ENCODE data around the gene ZC3H8. TPM values are rescaled to one million over a fixed set of nuclear protein-coding genes. Genes with fewer than 3 reads are reported as not detected.

The ZC3H8 gene
- total RNA-seq, 1 donor from 2014 or later, result 7.5 TPM

DNA sequence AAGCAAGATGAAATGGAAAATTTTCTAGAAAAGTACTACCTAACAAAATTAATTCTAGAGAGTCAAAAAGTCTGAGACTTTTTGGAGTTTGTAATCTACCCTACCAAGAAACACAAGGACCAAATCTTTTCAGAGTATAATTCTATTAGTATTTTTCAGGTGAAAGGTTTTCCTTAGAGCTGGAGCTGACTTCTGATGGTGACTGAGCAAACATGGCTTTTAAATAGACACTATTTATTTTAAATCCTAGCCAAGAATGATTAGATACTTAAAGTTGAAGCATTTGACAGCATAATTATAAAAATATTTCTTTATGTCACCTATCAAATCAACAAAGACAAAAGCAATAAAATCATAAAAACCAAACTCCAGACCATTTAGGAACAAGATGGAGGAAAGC, 47.1 kb upstream of the ZC3H8 start:
- peaks cover 2% of the 10 kb centered on the region for H3K36me3 Mint-ChIP-seq (ENCODE audit: low read depth, unreplicated experiment)
- no peak for FAIRE-seq

DNA sequence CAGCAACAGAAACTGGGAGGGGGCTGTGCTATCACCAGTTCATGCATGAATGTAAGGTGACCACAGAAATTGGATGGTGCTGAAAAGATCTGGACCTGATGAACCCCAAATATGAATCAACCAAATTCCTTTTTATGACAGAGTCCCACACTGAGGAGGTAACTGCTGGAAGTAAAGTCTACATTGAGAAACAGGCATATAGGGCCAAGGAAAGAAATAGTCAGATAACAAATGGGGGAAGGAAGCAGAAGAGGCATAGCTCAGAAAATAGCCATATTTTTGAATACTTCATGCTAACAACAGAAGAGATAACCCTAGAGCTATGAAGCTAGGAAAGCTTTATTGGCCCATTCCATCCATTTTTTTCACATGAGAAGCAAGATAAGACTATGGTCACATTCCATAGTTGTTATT, 46.3 kb upstream of the ZC3H8 start:
- TF ChIP-seq, protein P1, sequence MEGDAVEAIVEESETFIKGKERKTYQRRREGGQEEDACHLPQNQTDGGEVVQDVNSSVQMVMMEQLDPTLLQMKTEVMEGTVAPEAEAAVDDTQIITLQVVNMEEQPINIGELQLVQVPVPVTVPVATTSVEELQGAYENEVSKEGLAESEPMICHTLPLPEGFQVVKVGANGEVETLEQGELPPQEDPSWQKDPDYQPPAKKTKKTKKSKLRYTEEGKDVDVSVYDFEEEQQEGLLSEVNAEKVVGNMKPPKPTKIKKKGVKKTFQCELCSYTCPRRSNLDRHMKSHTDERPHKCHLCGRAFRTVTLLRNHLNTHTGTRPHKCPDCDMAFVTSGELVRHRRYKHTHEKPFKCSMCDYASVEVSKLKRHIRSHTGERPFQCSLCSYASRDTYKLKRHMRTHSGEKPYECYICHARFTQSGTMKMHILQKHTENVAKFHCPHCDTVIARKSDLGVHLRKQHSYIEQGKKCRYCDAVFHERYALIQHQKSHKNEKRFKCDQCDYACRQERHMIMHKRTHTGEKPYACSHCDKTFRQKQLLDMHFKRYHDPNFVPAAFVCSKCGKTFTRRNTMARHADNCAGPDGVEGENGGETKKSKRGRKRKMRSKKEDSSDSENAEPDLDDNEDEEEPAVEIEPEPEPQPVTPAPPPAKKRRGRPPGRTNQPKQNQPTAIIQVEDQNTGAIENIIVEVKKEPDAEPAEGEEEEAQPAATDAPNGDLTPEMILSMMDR (IDR thresholded peaks at IDR 0.05; ENCODE audit: insufficient read depth, low read depth, low read length), result no peak
- no peak for TF ChIP-seq EZH2 (IDR thresholded peaks at IDR 0.05; ENCODE audit: insufficient read depth, low read length)
- Histone ChIP-seq H3K79me2 (ENCODE audit: insufficient read depth, low read length) (no peaks in the 10 kb centered on the region), H3K9ac (ENCODE audit: low read length) (peak overlapping the region; percentile 50), H3K36me3 (ENCODE audit: insufficient read depth, low read length) (no peaks in the 10 kb centered on the region), H3K4me1 (ENCODE audit: insufficient read depth, low read length) (peaks cover 11% of the 10 kb centered on the region), H3K4me2 (ENCODE audit: low read length) (peak overlapping the region; percentile 72), H3K27me3 (ENCODE audit: insufficient read depth, low read length) (no peaks in the 10 kb centered on the region), H3K9me3 (ENCODE audit: insufficient read depth, low read depth, low read length) (no peaks in the 10 kb centered on the region), H3K27ac (ENCODE audit: low read depth, low read length) (peak overlapping the region; percentile 78), H3K4me3 (ENCODE audit: insufficient read depth, low read depth, low read length) (no peak overlapping the region), H4K20me1 (ENCODE audit: insufficient read depth, low read length) (no peaks in the 10 kb centered on the region), H2AFZ (ENCODE audit: low read depth, low read length) (no peak overlapping the region)
- peaks cover 2% of the 10 kb centered on the region for H3K36me3 Mint-ChIP-seq (ENCODE audit: low read depth, unreplicated experiment)
- no peak for FAIRE-seq
- H3K4me1 Mint-ChIP-seq (ENCODE audit: low read depth, unreplicated experiment), result peaks cover 10% of the 10 kb centered on the region
- H3K4me3 Mint-ChIP-seq (ENCODE audit: unreplicated experiment), result no peak overlapping the region
- no peak overlapping the region for H3K27ac Mint-ChIP-seq (ENCODE audit: unreplicated experiment)
- peak; percentile 94 for DNase-seq (ENCODE audit: low read depth)
- peaks cover 3% of the 10 kb centered on the region for H3K9me3 Mint-ChIP-seq (ENCODE audit: unreplicated experiment)
- H3K27me3 Mint-ChIP-seq (ENCODE audit: low read depth, unreplicated experiment), result no peaks in the 10 kb centered on the region

More for the DNA sequence above, 47.1 kb upstream of the ZC3H8 start:
- Histone ChIP-seq H3K4me1 (ENCODE audit: insufficient read depth, low read length) (peaks cover 11% of the 10 kb centered on the region), H3K4me3 (ENCODE audit: insufficient read depth, low read depth, low read length) (no peak overlapping the region), H4K20me1 (ENCODE audit: insufficient read depth, low read length) (no peaks in the 10 kb centered on the region), H3K36me3 (ENCODE audit: insufficient read depth, low read length) (no peaks in the 10 kb centered on the region), H3K79me2 (ENCODE audit: insufficient read depth, low read length) (no peaks in the 10 kb centered on the region), H3K27ac (ENCODE audit: low read depth, low read length) (peak overlapping the region; percentile 13), H3K9me3 (ENCODE audit: insufficient read depth, low read depth, low read length) (no peaks in the 10 kb centered on the region), H3K9ac (ENCODE audit: low read length) (no peak overlapping the region), H3K27me3 (ENCODE audit: insufficient read depth, low read length) (no peaks in the 10 kb centered on the region), H3K4me2 (ENCODE audit: low read length) (no peak overlapping the region), H2AFZ (ENCODE audit: low read depth, low read length) (no peak overlapping the region)
- H3K4me3 Mint-ChIP-seq (ENCODE audit: unreplicated experiment), result no peak overlapping the region
- TF ChIP-seq EZH2 (IDR thresholded peaks at IDR 0.05; ENCODE audit: insufficient read depth, low read length), result no peak
- TF ChIP-seq, protein P1 (IDR thresholded peaks at IDR 0.05; ENCODE audit: insufficient read depth, low read depth, low read length), result no peak
- no peak overlapping the region for H3K27ac Mint-ChIP-seq (ENCODE audit: unreplicated experiment)
- peaks cover 3% of the 10 kb centered on the region for H3K9me3 Mint-ChIP-seq (ENCODE audit: unreplicated experiment)
- H3K27me3 Mint-ChIP-seq (ENCODE audit: low read depth, unreplicated experiment), result no peaks in the 10 kb centered on the region
- no peak for DNase-seq (ENCODE audit: low read depth)
- H3K4me1 Mint-ChIP-seq (ENCODE audit: low read depth, unreplicated experiment), result peaks cover 10% of the 10 kb centered on the region

DNA sequence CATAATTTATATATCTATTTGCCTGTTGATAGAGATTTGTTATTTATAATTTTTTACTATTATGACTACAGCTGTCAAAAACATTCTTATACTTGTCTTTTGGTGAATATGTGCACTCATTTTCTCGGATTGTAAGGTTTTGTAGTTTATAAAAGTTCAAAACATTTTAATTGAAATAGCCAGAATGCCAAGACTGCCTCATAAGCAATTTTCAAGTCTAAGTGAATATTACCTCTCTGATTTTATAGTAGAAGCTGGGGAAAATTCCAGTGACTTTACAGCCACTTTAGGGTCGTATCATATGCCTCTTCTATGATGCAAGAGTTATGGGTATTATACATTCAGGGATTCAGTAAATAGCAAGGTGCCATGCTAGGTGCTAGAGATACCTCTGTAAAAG, 41.6 kb upstream of the ZC3H8 start:
- DNase-seq (ENCODE audit: low read depth) (no peak), FAIRE-seq (peak; percentile 52)
- H3K4me1 ChIP-seq (ENCODE audit: insufficient read depth, low read length), result peaks cover 11% of the 10 kb centered on the region
- H4K20me1 ChIP-seq (ENCODE audit: insufficient read depth, low read length), result no peaks in the 10 kb centered on the region
- Mint-ChIP-seq H3K4me3 (ENCODE audit: unreplicated experiment) (no peak overlapping the region), H3K4me1 (ENCODE audit: low read depth, unreplicated experiment) (peaks cover 9% of the 10 kb centered on the region), H3K27me3 (ENCODE audit: low read depth, unreplicated experiment) (no peaks in the 10 kb centered on the region), H3K9me3 (ENCODE audit: unreplicated experiment) (peaks cover 2% of the 10 kb centered on the region), H3K36me3 (ENCODE audit: low read depth, unreplicated experiment) (peaks cover 2% of the 10 kb centered on the region), H3K27ac (ENCODE audit: unreplicated experiment) (no peak overlapping the region)
- no peaks in the 10 kb centered on the region for H3K9me3 ChIP-seq (ENCODE audit: insufficient read depth, low read depth, low read length)
- no peak overlapping the region for H2AFZ ChIP-seq (ENCODE audit: low read depth, low read length)
- H3K4me2 ChIP-seq (ENCODE audit: low read length), result no peak overlapping the region
- H3K27me3 ChIP-seq (ENCODE audit: insufficient read depth, low read length), result no peaks in the 10 kb centered on the region
- TF ChIP-seq EZH2 (IDR thresholded peaks at IDR 0.05; ENCODE audit: insufficient read depth, low read length), result no peak
- TF ChIP-seq, protein P1 (IDR thresholded peaks at IDR 0.05; ENCODE audit: insufficient read depth, low read depth, low read length), result no peak
- no peaks in the 10 kb centered on the region for H3K79me2 ChIP-seq (ENCODE audit: insufficient read depth, low read length)
- H3K9ac ChIP-seq (ENCODE audit: low read length), result no peak overlapping the region
- H3K36me3 ChIP-seq (ENCODE audit: insufficient read depth, low read length), result no peaks in the 10 kb centered on the region
- no peak overlapping the region for H3K27ac ChIP-seq (ENCODE audit: low read depth, low read length)
- H3K4me3 ChIP-seq (ENCODE audit: insufficient read depth, low read depth, low read length), result no peak overlapping the region

All from astrocyte (in vitro differentiated cells and primary cell).